IMR-90 (cell line): ENCODE measurements around the gene SLC16A7. TPM values are rescaled to one million over a fixed set of nuclear protein-coding genes. Genes with fewer than 3 reads are reported as not detected.

Experiments used
- ATAC-seq: fragments of 200-7000 bp; cut with Tn5 transposase; 2 replicates; pipeline ENCODE4 v1.9.1; 2020; ENCODE audit warnings: low read depth, mild to moderate bottlenecking, moderate library complexity
- BruUV-seq: library from RNA; stranded (reverse); fragments of 400-500 nt; replicated peaks from 2 replicates; lab custom pipeline; 2021; lab: Mats Ljungman, UMichigan
- CTCF ChIA-PET: fragments of 300-600 bp; formaldehyde crosslinking; extraction: SDS; loops from one replicate; lab custom pipeline; 2021; ENCODE audit warnings: antibody characterized with exemption; lab: Yijun Ruan, JAX
- POLR2A ChIA-PET: fragments of 300-600 bp; sonication (Branson Sonifier 250); formaldehyde crosslinking; loops from one replicate; lab custom pipeline; 2022; ENCODE audit warnings: antibody characterized with exemption; ENCODE audit not compliant: unreplicated experiment; lab: Charles Lee
- DNase-seq: peaks from one replicate; pipeline ENCODE4 v3.0.0; 2013
- H2AFZ ChIP-seq: replicated peaks from 2 replicates; pipeline ENCODE3; 2013; ENCODE audit warnings: low read length, mild to moderate bottlenecking; ENCODE audit not compliant: poor library complexity
- H2AK5ac ChIP-seq: 2 replicates; pipeline ENCODE4 v1.6.1; 2013; ENCODE audit warnings: low read depth, low read length, inconsistent platforms
- H2AK9ac ChIP-seq: replicated peaks from 2 replicates; pipeline ENCODE3; 2013; ENCODE audit warnings: mild to moderate bottlenecking, low read depth, low read length, moderate library complexity; ENCODE audit not compliant: poor library complexity
- H2BK120ac ChIP-seq: 2 replicates; pipeline ENCODE4 v1.6.1; 2013; ENCODE audit warnings: low read depth, low read length, inconsistent platforms
- H2BK15ac ChIP-seq: 3 replicates; pipeline ENCODE4 v1.6.1; 2013; ENCODE audit warnings: low read depth, low read length, inconsistent platforms
- H2BK20ac ChIP-seq: 2 replicates; pipeline ENCODE4 v1.6.1; 2013; ENCODE audit warnings: low read depth, mild to moderate bottlenecking, inconsistent platforms, low read length, moderate library complexity
- H2BK5ac ChIP-seq: 2 replicates; pipeline ENCODE4 v1.6.1; 2013; ENCODE audit warnings: mild to moderate bottlenecking, low read depth, low read length, inconsistent platforms; ENCODE audit not compliant: poor library complexity, severe bottlenecking
- H3K14ac ChIP-seq: replicated peaks from 2 replicates; pipeline ENCODE4 v1.6.1; 2013; ENCODE audit warnings: low read depth, low read length, inconsistent platforms
- H3K18ac ChIP-seq: 2 replicates; pipeline ENCODE4 v1.6.1; 2013; ENCODE audit warnings: low read depth, low read length, control low read depth
- H3K23ac ChIP-seq: 2 replicates; pipeline ENCODE4 v1.6.1; 2013; ENCODE audit warnings: low read depth, low read length, inconsistent platforms
- H3K27ac ChIP-seq: 2 replicates; pipeline ENCODE4 v1.5.1; 2013; ENCODE audit warnings: mild to moderate bottlenecking, control low read depth, low read length; ENCODE audit not compliant: insufficient read depth
- H3K27me3 ChIP-seq: 2 replicates; pipeline ENCODE4 v1.6.1; 2013; ENCODE audit warnings: low read length; ENCODE audit not compliant: control insufficient read depth, insufficient read depth
- H3K36me3 ChIP-seq: 2 replicates; pipeline ENCODE4 v1.6.1; 2013; ENCODE audit warnings: low read length, mixed read lengths; ENCODE audit not compliant: control insufficient read depth, insufficient read depth
- H3K4ac ChIP-seq: 2 replicates; pipeline ENCODE4 v1.6.1; 2013; ENCODE audit warnings: low read depth, low read length, inconsistent platforms
- H3K4me1 ChIP-seq: 2 replicates; pipeline ENCODE4 v1.6.1; 2013; ENCODE audit warnings: low read length, mixed read lengths; ENCODE audit not compliant: control insufficient read depth, insufficient read depth
- H3K4me2 ChIP-seq: 2 replicates; pipeline ENCODE4 v1.6.1; 2013; ENCODE audit warnings: low read depth, mild to moderate bottlenecking, control low read depth, low read length, moderate library complexity
- H3K4me3 ChIP-seq: 2 replicates; pipeline ENCODE4 v1.5.1; 2013; ENCODE audit warnings: low read depth, mild to moderate bottlenecking, control low read depth, low read length, moderate library complexity; ENCODE audit not compliant: insufficient read depth
- H3K56ac ChIP-seq: 2 replicates; pipeline ENCODE4 v1.6.1; 2013; ENCODE audit warnings: low read length, inconsistent platforms; ENCODE audit not compliant: insufficient read depth; ENCODE audit errors: extremely low read depth
- H3K79me1 ChIP-seq, 2 experiments: 2 replicates each; pipeline ENCODE4 v1.6.1; 2013; ENCODE audit warnings: low read length in 2 of 2, inconsistent platforms in 1 of 2, low read depth in 1 of 2
- H3K9ac ChIP-seq: 2 replicates; pipeline ENCODE4 v1.6.1; 2013; ENCODE audit warnings: low read depth, low read length, control low read depth
- H3K9me1 ChIP-seq: 2 replicates; pipeline ENCODE4 v1.6.1; 2013; ENCODE audit warnings: low read length, inconsistent platforms; ENCODE audit not compliant: insufficient read depth
- H3K9me3 ChIP-seq: 2 replicates; pipeline ENCODE4 v1.6.1; 2013; ENCODE audit warnings: low read length; ENCODE audit not compliant: control insufficient read depth, insufficient read depth
- H4K20me1 ChIP-seq: 2 replicates; pipeline ENCODE4 v1.6.1; 2013; ENCODE audit warnings: low read length, inconsistent platforms; ENCODE audit not compliant: insufficient read depth
- H4K5ac ChIP-seq: 2 replicates; pipeline ENCODE4 v1.6.1; 2013; ENCODE audit warnings: mild to moderate bottlenecking, low read depth, low read length, control low read depth
- H4K8ac ChIP-seq, 2 experiments: 2 replicates each; pipeline ENCODE4 v1.6.1; 2013; ENCODE audit warnings: low read depth in 2 of 2, low read length in 2 of 2, control low read depth in 1 of 2, inconsistent platforms in 1 of 2
- H4K91ac ChIP-seq: 2 replicates; pipeline ENCODE4 v1.6.1; 2013; ENCODE audit warnings: low read depth, low read length, inconsistent platforms; ENCODE audit not compliant: insufficient read depth
- BHLHE40 ChIP-seq: fragments of 150-350 bp; IDR thresholded peaks from 2 replicates; pipeline ENCODE4 v1.6.1; 2016; ENCODE audit warnings: mild to moderate bottlenecking, low read depth, low read length
- CEBPB ChIP-seq: IDR thresholded peaks from 2 replicates; pipeline ENCODE4 v1.6.1; 2012; ENCODE audit warnings: low read depth, low read length, improper control_type of control experiment
- CHD1 ChIP-seq: IDR thresholded peaks from 2 replicates; pipeline ENCODE4 v1.6.1; 2012; ENCODE audit warnings: low read depth, low read length, improper control_type of control experiment
- CTCF ChIP-seq: conservative IDR thresholded peaks from 2 replicates; pipeline ENCODE4 v1.5.1; 2012; ENCODE audit warnings: mild to moderate bottlenecking, low read depth, low read length, improper control_type of control experiment
- FOS ChIP-seq: fragments of 150-350 bp; IDR thresholded peaks from 2 replicates; pipeline ENCODE4 v1.6.1; 2016; ENCODE audit warnings: low read depth, low read length
- MAFK ChIP-seq: IDR thresholded peaks from 2 replicates; pipeline ENCODE4 v1.6.1; 2012; ENCODE audit warnings: low read depth, low read length, improper control_type of control experiment
- POLR2A ChIP-seq: IDR thresholded peaks from 2 replicates; pipeline ENCODE4 v1.6.1; 2012; ENCODE audit warnings: mild to moderate bottlenecking, low read depth, low read length
- RAD21 ChIP-seq: IDR thresholded peaks from 2 replicates; pipeline ENCODE4 v1.6.1; 2012; ENCODE audit warnings: low read length, improper control_type of control experiment
- RCOR1 ChIP-seq: IDR thresholded peaks from 2 replicates; pipeline ENCODE4 v1.6.1; 2012; ENCODE audit warnings: mild to moderate bottlenecking, low read length, improper control_type of control experiment; ENCODE audit not compliant: insufficient replicate concordance
- RFX5 ChIP-seq: IDR thresholded peaks from 2 replicates; pipeline ENCODE4 v1.8.0; 2012; ENCODE audit warnings: low read depth, mild to moderate bottlenecking, low read length, moderate library complexity
- SMC3 ChIP-seq: fragments of 150-350 bp; IDR thresholded peaks from 2 replicates; pipeline ENCODE4 v1.6.1; 2016; ENCODE audit warnings: low read depth, mild to moderate bottlenecking, antibody characterized with exemption, low read length, moderate library complexity
- WGBS, 2 experiments: methylation state at CpG; one replicate each; pipeline versions ENCODE4 v1.1.5 to v1.1.7; 2013; ENCODE audit warnings: missing lambda C conversion rate in 2 of 2; ENCODE audit not compliant: insufficient read length in 1 of 2; ENCODE audit errors: extremely low coverage in 2 of 2; 5-methylcytosine and 5-hydroxymethylcytosine counted together
- dilution Hi-C: fragments of 300-500 bp; cut with HindIII; formaldehyde crosslinking; loops from one replicate; pipeline ENCODE4 v1.14.3; 2018; ENCODE audit warnings: low sequenced_read_pairs; ENCODE audit not compliant: unreplicated experiment
- in situ Hi-C: fragments of 300-500 bp; cut with MboI; formaldehyde crosslinking; loops from 3 replicates; pipeline ENCODE4 v1.14.3; 2019; ENCODE audit warnings: low sequenced_read_pairs, inconsistent platforms, mixed read lengths
- intact Hi-C: fragments of 100-400 bp; cut with micrococcal nuclease; formaldehyde crosslinking; loops from 2 replicates; pipeline ENCODE4 v1.10.0; 2022
- polyA plus RNA-seq, 3 experiments: library from polyadenylated mRNA; depleted of rRNA; stranded (reverse); fragments of >200 nt; gene quantifications; 2 replicates each; pipeline ENCODE4 v1.2.3, GENCODE V29; 2012; ENCODE audit warnings: low replicate concordance in 1 of 3
- total RNA-seq: library from RNA; depleted of rRNA; stranded (reverse); fragments of >200 nt; gene quantifications from 2 replicates; pipeline ENCODE4 v1.2.3, GENCODE V29; 2012
- TF ChIP-seq, protein P1 (sequence below): fragments of 150-350 bp; IDR thresholded peaks from 2 replicates; pipeline ENCODE4 v1.6.1; 2016; ENCODE audit warnings: low read depth, mild to moderate bottlenecking, low read length, moderate library complexity, borderline replicate concordance

SLC16A7 gene
- total and polyA plus RNA-seq, 2 of the 4 experiments (the other 2 are of a cell fraction) = 2.6 to 21.5 TPM

DNA sequence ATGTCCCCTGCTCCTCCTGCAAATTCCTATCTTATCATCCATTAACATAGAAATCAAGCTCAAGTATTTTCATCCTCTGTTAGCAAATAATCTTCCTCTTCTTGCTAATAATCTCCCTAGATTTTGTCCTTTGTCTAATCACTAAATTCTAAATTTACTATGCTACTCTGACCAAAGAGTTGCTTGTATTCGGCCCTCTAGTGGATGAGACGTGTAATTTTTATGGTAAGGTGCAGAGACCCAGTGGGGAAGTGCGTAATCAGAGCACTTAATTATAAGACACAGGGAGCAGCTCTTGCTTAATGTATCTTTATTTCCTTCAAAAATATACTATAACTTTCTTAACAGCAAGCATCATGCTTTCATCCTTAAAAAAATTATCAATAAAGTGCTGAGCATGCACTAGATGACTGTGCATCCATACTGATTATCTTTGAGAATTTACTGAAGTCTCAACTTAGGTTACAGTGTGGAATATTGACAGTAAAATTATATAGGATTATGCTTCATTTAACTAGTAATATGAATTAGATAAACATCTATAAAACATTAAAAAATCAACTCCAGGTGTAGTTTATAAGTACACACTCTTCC lies 212.6 kb downstream of the SLC16A7 start:
- Histone ChIP-seq H3K9ac (no peak overlapping the region), H2BK20ac (no peak overlapping the region), H4K20me1 (no peaks in the 10 kb centered on the region), H3K27ac (no peak overlapping the region), H3K4ac (no peak overlapping the region), H3K79me1 (no peaks in the 10 kb centered on the region), H2BK5ac (no peak overlapping the region), H4K8ac (no peak overlapping the region), H3K36me3 (no peaks in the 10 kb centered on the region), H3K23ac (no peak overlapping the region), H3K4me1 (no peaks in the 10 kb centered on the region; the same call in 1 of the 2 replicates), H2AFZ (no peak overlapping the region), H4K91ac (no peak overlapping the region), H3K4me2 (no peak overlapping the region), H3K4me3 (no peak overlapping the region), H2BK15ac (no peak overlapping the region), H3K14ac (no peak overlapping the region), H2AK9ac (no peak overlapping the region), H2BK120ac (no peak overlapping the region), H4K5ac (no peak overlapping the region), H3K9me3 (no peaks in the 10 kb centered on the region), H3K27me3 (no peaks in the 10 kb centered on the region), H3K18ac (no peak overlapping the region), H3K9me1 (no peaks in the 10 kb centered on the region; the same call in 1 of the 2 replicates), H3K56ac (no peak overlapping the region), H2AK5ac (no peak overlapping the region)
- ChIA-PET CTCF (interaction anchor here (0.6 to 1.9 kb wide), 6 partner anchors 10 to 400 kb away, joined by 3 to 6 read pairs (median 4); no protein-coding TSS in a partner anchor), POLR2A (no interaction called here)
- no TSS peak for BruUV-seq
- TF ChIP-seq FOS = no peak
- peak; percentile 63 for TF ChIP-seq SMC3
- no peak for TF ChIP-seq CHD1
- peak; percentile 64 for TF ChIP-seq CTCF
- TF ChIP-seq MAFK = peak; percentile 50; the same call in 1 of the 2 replicates
- TF ChIP-seq BHLHE40 = no peak
- TF ChIP-seq RFX5 = no peak
- TF ChIP-seq POLR2A = no peak
- TF ChIP-seq, protein P1, sequence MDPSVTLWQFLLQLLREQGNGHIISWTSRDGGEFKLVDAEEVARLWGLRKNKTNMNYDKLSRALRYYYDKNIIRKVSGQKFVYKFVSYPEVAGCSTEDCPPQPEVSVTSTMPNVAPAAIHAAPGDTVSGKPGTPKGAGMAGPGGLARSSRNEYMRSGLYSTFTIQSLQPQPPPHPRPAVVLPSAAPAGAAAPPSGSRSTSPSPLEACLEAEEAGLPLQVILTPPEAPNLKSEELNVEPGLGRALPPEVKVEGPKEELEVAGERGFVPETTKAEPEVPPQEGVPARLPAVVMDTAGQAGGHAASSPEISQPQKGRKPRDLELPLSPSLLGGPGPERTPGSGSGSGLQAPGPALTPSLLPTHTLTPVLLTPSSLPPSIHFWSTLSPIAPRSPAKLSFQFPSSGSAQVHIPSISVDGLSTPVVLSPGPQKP = no peak
- TF ChIP-seq RCOR1 = no peak
- TF ChIP-seq CEBPB = no peak
- peak; percentile 59 for TF ChIP-seq RAD21
- WGBS, 2 experiments = no CpG with 5 or more reads among the region's 3 CpGs
- ATAC-seq (peak; percentile 84), DNase-seq (peak; percentile 41)
- in situ Hi-C loops = loop anchor here (25.0 kb wide), 1 partner anchor 396 kb away; no protein-coding TSS in a partner anchor
- dilution Hi-C loops = no loop called here
- intact Hi-C loops = loop anchor here (1.0 to 10.0 kb wide), 4 partner anchors 211 to 1814 kb away; no protein-coding TSS in a partner anchor
